ENCODE data around the gene KCNH3.
A peak's percentile ranks its signal among the peaks of the same experiment; 100 is the strongest.
"Not testable (repeated sequence)": the region's sequence is repeated elsewhere in the genome, so short reads cannot be mapped to it uniquely, and the experiment has no call there.

The KCNH3 gene

GRCh38 chr12:49538510-49539403, at the start of gene KCNH3:
TSS of gene KCNH3 (plus strand) at chr12:49539030. CDS start at chr12:49539417, 387 bp downstream.
- DNase-seq = peak; percentile 87

- DNase-seq = no peak
Observed at GRCh38 chr12:49489154-49489553, 49.7 kb upstream of the KCNH3 start.

- no peak for DNase-seq
Observed at GRCh38 chr12:49489720-49490119, 49.1 kb upstream of the KCNH3 start.

GRCh38 chr12:49491823-49492222, 47.0 kb upstream of the KCNH3 start:
- DNase-seq = no peak

GRCh38 chr12:49493900-49494299, 44.9 kb upstream of the KCNH3 start:
- DNase-seq = no peak

GRCh38 chr12:49496417-49497360, 42.1 kb upstream of the KCNH3 start:
- DNase-seq = no peak

GRCh38 chr12:49501895-49502294, 36.9 kb upstream of the KCNH3 start:
- DNase-seq = no peak

- DNase-seq = no peak
Observed at GRCh38 chr12:49502590-49502989, 36.2 kb upstream of the KCNH3 start.

GRCh38 chr12:49503674-49504180, 35.1 kb upstream of the KCNH3 start:
- no peak for DNase-seq

- no peak for DNase-seq
Observed at GRCh38 chr12:49505672-49506071, 33.2 kb upstream of the KCNH3 start.

- no peak for DNase-seq
Observed at GRCh38 chr12:49507139-49507538, 31.7 kb upstream of the KCNH3 start.

GRCh38 chr12:49509681-49510080, 29.1 kb upstream of the KCNH3 start:
- DNase-seq = not testable (repeated sequence)

- no peak for DNase-seq
Observed at GRCh38 chr12:49511410-49511809, 27.4 kb upstream of the KCNH3 start.

- DNase-seq = no peak
Observed at GRCh38 chr12:49512546-49512945, 26.3 kb upstream of the KCNH3 start.

- no peak for DNase-seq
Observed at GRCh38 chr12:49515266-49515665, 23.6 kb upstream of the KCNH3 start.

GRCh38 chr12:49518914-49519573, 19.8 kb upstream of the KCNH3 start:
- DNase-seq = no peak

- DNase-seq = no peak
Observed at GRCh38 chr12:49519574-49519936, 19.3 kb upstream of the KCNH3 start.

- DNase-seq = no peak
Observed at GRCh38 chr12:49521389-49521788, 17.4 kb upstream of the KCNH3 start.

- no peak for DNase-seq
Observed at GRCh38 chr12:49524660-49525324, 14.0 kb upstream of the KCNH3 start.

- DNase-seq = no peak
Observed at GRCh38 chr12:49525942-49526341, 12.9 kb upstream of the KCNH3 start.

- no peak for DNase-seq
Observed at GRCh38 chr12:49527361-49528130, 11.3 kb upstream of the KCNH3 start.

GRCh38 chr12:49529414-49529813, 9.4 kb upstream of the KCNH3 start:
- no peak for DNase-seq
